ENCODE data around the gene RABIF. TPM values are rescaled to one million over a fixed set of nuclear protein-coding genes. Genes with fewer than 3 reads are reported as not detected.

Gene RABIF
- total RNA-seq: 3.9 and 6.2 TPM in 2 replicates

DNA sequence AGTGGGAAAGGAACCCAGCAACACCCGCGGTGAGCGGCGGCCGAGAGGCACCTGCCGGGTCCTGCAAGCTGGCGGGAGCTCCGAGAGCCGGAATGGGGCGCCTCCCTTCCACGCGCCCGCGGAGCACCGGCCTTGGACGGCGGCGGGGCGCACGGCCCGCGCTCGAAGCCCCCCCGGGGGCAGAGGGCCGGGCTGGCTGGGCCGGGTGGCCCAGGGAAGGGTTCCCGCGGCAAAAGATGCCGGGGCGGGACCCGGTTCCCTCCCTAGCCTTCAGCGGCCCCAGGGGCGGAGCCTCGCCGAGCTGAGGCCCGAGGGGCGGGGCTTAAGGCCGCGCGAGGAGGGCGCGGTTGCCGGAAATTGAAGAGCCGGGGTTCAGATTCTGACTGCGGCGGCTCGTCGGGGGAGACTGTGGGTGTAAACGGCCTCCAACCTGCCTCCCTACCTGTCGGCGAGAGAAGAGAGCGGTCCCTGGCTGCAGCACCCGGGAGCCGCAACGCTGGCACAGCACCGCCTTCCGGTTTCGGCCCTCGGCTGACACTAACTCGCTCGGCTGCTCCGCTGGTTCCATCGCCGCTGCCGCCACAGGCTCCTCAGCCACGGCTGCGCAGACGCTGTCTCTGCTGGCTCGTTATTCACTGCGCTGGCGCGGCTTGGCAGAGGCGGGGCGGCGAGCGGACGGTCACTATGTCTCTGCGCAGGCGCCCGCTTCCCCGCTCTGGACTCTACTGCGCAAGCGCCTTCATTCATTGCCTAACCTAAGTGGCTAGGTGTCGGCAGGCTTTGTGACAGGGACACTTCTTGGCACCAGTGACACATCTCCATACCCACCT is at the start of gene RABIF:
Gene RABIF, minus strand, starts transcription at position 619 of the 830 bp plus-strand sequence. Its CDS starts 51 bp downstream, at position 568.

DNA sequence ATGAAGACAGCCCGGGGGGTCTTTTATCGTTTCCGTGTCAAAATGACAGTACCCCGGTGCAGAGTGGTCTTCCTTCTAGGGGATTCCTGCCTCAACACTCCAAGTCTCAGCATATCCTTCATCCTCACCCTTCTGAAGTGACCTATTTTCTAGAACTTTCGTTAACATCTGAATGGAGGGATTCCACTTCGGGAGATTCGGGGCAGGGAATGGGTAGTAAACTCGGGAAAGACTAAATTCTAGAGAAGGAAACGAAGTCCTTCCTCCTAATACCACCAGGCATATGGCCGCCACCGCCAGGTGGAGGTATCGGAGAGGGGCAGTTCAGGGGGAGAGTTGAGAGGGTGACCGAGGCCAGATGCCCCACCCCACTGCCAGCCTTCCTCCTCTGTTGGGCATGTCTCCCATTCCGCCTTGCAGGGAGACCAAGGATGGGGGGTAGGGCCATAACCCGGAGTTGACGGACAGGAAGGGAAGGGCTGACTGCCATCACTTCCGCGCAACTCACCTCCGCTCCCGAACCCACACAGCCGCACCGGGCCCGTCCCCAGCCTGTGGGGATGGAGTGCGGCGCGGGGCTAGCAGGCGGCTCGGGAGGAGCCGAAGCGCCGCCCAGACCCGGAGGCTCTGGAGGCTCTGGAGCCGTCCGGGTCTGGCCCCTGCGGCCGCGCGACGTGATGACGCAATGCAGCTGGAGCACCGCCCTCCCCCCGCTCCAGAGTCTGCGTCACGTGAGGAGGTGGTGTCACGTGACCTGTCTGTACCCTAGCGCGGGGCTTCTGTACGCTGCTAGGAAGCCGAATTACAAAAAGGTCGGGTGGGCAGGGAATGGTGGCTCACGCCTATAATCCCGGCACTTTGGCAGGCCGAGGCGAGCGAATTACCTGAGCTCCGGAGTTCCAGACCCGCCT is 37.9 kb upstream of the RABIF start, which contains the start of gene KLHL12:
Gene KLHL12, minus strand, starts transcription at position 654 of the 911 bp plus-strand sequence. CDS start 2,072 bp downstream, outside the sequence.

Small RNA genes lying within 50 kb of the gene (small RNA-seq; reads per million reads assigned to genes)
- gene RF00019: not detected

Other genes with a start within 250 kb of the RABIF start
- not detected in 2 replicates for gene SYT2, start 178.7 kb downstream of the RABIF start, total RNA-seq
- 125 and 194 TPM in 2 replicates for gene KDM5B, start 80.7 kb downstream of the RABIF start, total RNA-seq
- 0.33 and 1.2 TPM in 2 replicates for gene PCAT6, start 78.2 kb downstream of the RABIF start, total RNA-seq
- 19.2 and 19.8 TPM in 2 replicates for gene KLHL12, start 38.1 kb upstream of the RABIF start, total RNA-seq
- 95.8 and 188 TPM in 2 replicates for gene ADIPOR1, start 69.2 kb upstream of the RABIF start, total RNA-seq
- gene CYB5R1, start 78.1 kb upstream of the RABIF start, total RNA-seq: 152 and 167 TPM in 2 replicates
- 67.1 and 130 TPM in 2 replicates for gene TMEM183A, start 118.2 kb upstream of the RABIF start, total RNA-seq
- 3.3 and 3.5 TPM in 2 replicates for gene PPFIA4, start 137.3 kb upstream of the RABIF start, total RNA-seq
- gene MYOG, start 196.9 kb upstream of the RABIF start, total RNA-seq: not detected in 2 replicates
- gene ADORA1, start 238.6 kb upstream of the RABIF start, total RNA-seq: 0.39 and 0.87 TPM in 2 replicates

All from placental epithelial cell (primary cell).